T47D (cell line): ENCODE measurements around the gene C17orf50.

Experiments
- DNase-seq, 2 experiments: peaks; one replicate each; pipeline versions ENCODE4 v3.0.0 to v3.0.0-alpha.2; 2011 to 2012; ENCODE audit warnings: low read depth in 1 of 2, low spot score in 1 of 2
- JUND ChIP-seq: IDR thresholded peaks from 2 replicates; pipeline ENCODE4 v1.6.1; 2012; ENCODE audit warnings: low read depth
- in situ Hi-C: cut with HindIII; loops from 2 replicates; pipeline ENCODE4 v1.10.0; 2016; ENCODE audit warnings: low sequenced_read_pairs, low pct_unique_long_range_greater_than_20kb

C17orf50 gene

GRCh38 chr17:35738519-35739133, 22.1 kb upstream of the C17orf50 start:
- DNase-seq, result no peak
- no peak for TF ChIP-seq JUND
- in situ Hi-C loops, result loop anchor here (25.0 kb wide), 1 partner anchor 126 kb away; no protein-coding TSS in a partner anchor

GRCh38 chr17:35740216-35740615, 20.5 kb upstream of the C17orf50 start:
- TF ChIP-seq JUND, result no peak
- in situ Hi-C loops, result loop anchor here (25.0 kb wide), 1 partner anchor 128 kb away; no protein-coding TSS in a partner anchor
- no peak for DNase-seq

GRCh38 chr17:35740997-35741931, 19.4 kb upstream of the C17orf50 start:
- no peak for DNase-seq
- in situ Hi-C loops, result loop anchor here (25.0 kb wide), 1 partner anchor 129 kb away; no protein-coding TSS in a partner anchor
- no peak for TF ChIP-seq JUND

- in situ Hi-C loops, result loop anchor here (25.0 kb wide), 1 partner anchor 130 kb away; no protein-coding TSS in a partner anchor
- no peak for TF ChIP-seq JUND
- DNase-seq, result no peak
Observed at GRCh38 chr17:35742496-35742895, 18.2 kb upstream of the C17orf50 start.

- in situ Hi-C loops, result loop anchor here (25.0 kb wide), 1 partner anchor 131 kb away; no protein-coding TSS in a partner anchor
- no peak for TF ChIP-seq JUND
- DNase-seq, result no peak
Observed at GRCh38 chr17:35742896-35743477, 17.7 kb upstream of the C17orf50 start.

- DNase-seq, result peak; percentile 79 to 92
Observed at GRCh38 chr17:35743626-35744328, 16.9 kb upstream of the C17orf50 start.

GRCh38 chr17:35744830-35745229, 15.9 kb upstream of the C17orf50 start:
- no peak for DNase-seq
- in situ Hi-C loops, result loop anchor here (25.0 kb wide), 1 partner anchor 133 kb away; no protein-coding TSS in a partner anchor
- no peak for TF ChIP-seq JUND

More at GRCh38 chr17:35743626-35744328, 16.9 kb upstream of the C17orf50 start:
- in situ Hi-C loops, result loop anchor here (25.0 kb wide), 1 partner anchor 131 kb away; no protein-coding TSS in a partner anchor
- no peak for TF ChIP-seq JUND

- no peak for TF ChIP-seq JUND
- in situ Hi-C loops, result loop anchor here (25.0 kb wide), 1 partner anchor 133 kb away; no protein-coding TSS in a partner anchor
- DNase-seq, result no peak
Observed at GRCh38 chr17:35745246-35745645, 15.4 kb upstream of the C17orf50 start.

- in situ Hi-C loops, result loop anchor here (25.0 kb wide), 1 partner anchor 134 kb away; no protein-coding TSS in a partner anchor
- DNase-seq, result no peak
- no peak for TF ChIP-seq JUND
Observed at GRCh38 chr17:35745749-35746320, 14.9 kb upstream of the C17orf50 start.

- TF ChIP-seq JUND, result no peak
- in situ Hi-C loops, result loop anchor here (25.0 kb wide), 1 partner anchor 135 kb away; no protein-coding TSS in a partner anchor
- DNase-seq, result peak; percentile 87 to 93
Observed at GRCh38 chr17:35747540-35748017, 13.1 kb upstream of the C17orf50 start.

GRCh38 chr17:35748341-35748841, 12.3 kb upstream of the C17orf50 start:
- no peak for TF ChIP-seq JUND
- in situ Hi-C loops, result loop anchor here (25.0 kb wide), 1 partner anchor 136 kb away; no protein-coding TSS in a partner anchor
- peak in 1 of 2 experiments; percentile 54 for DNase-seq
